Measurements from ENCODE around the gene PAN2.
A peak's percentile ranks its signal among the peaks of the same experiment; 100 is the strongest.
"Not testable (repeated sequence)": the region's sequence is repeated elsewhere in the genome, so short reads cannot be mapped to it uniquely, and the experiment has no call there.

Gene PAN2
- long read RNA-seq, donor 1, full-length matches to known transcripts = 10 of 10 reads
- long read RNA-seq, donor 1, partial matches to known transcripts = 0 of 10 reads
- long read RNA-seq, donor 1, other reads (novel, unspliced or antisense) = 0 of 10 reads
- long read RNA-seq, donor 2, partial matches to known transcripts = 0 of 2 reads
- long read RNA-seq, donor 2, other reads (novel, unspliced or antisense) = 0 of 2 reads
- long read RNA-seq, donor 3, partial matches to known transcripts = 16 of 19 reads
- long read RNA-seq, donor 3, other reads (novel, unspliced or antisense) = 0 of 19 reads
- long read RNA-seq, donor 4, full-length matches to known transcripts = 5 of 5 reads
- long read RNA-seq, donor 4, partial matches to known transcripts = 0 of 5 reads
- long read RNA-seq, donor 4, other reads (novel, unspliced or antisense) = 0 of 5 reads
- long read RNA-seq, donor 5, full-length matches to known transcripts = 3 of 3 reads
- long read RNA-seq, donor 5, partial matches to known transcripts = 0 of 3 reads
- long read RNA-seq, donor 5, other reads (novel, unspliced or antisense) = 0 of 3 reads
- long read RNA-seq, donor 6, full-length matches to known transcripts = 3 of 3 reads
- long read RNA-seq, donor 6, partial matches to known transcripts = 0 of 3 reads
- long read RNA-seq, donor 6, other reads (novel, unspliced or antisense) = 0 of 3 reads
- long read RNA-seq, donor 7, partial matches to known transcripts = 5 of 7 reads
- long read RNA-seq, donor 7, other reads (novel, unspliced or antisense) = 0 of 7 reads
- long read RNA-seq, donor 8, partial matches to known transcripts = 0 of 2 reads
- long read RNA-seq, donor 8, other reads (novel, unspliced or antisense) = 0 of 2 reads

GRCh38 chr12:56333679-56334489, at the start of gene PAN2:
Gene PAN2, minus strand, starts transcription at chr12:56334000. Its CDS starts 906 bp downstream, at chr12:56333094.
- DNase-seq = peak; percentile 95

GRCh38 chr12:56382611-56383010, 48.8 kb upstream of the PAN2 start:
- DNase-seq = no peak

- no peak for DNase-seq
Measured at GRCh38 chr12:56377989-56378316, 44.2 kb upstream of the PAN2 start.

- no peak for DNase-seq
Measured at GRCh38 chr12:56377310-56377988, 43.6 kb upstream of the PAN2 start.

- DNase-seq = no peak
Measured at GRCh38 chr12:56375598-56376434, 42.0 kb upstream of the PAN2 start.

- DNase-seq = peak; percentile 22
Measured at GRCh38 chr12:56374726-56375597, 41.2 kb upstream of the PAN2 start.

- no peak for DNase-seq
Measured at GRCh38 chr12:56373515-56373914, 39.7 kb upstream of the PAN2 start.

- no peak for DNase-seq
Measured at GRCh38 chr12:56366948-56367347, 33.1 kb upstream of the PAN2 start.

- no peak for DNase-seq
Measured at GRCh38 chr12:56362130-56363059, 28.6 kb upstream of the PAN2 start, which contains the start of gene APOF. Gene APOF, minus strand, starts transcription at chr12:56362857. Its CDS starts 112 bp downstream, at chr12:56362745.

- DNase-seq = no peak
Measured at GRCh38 chr12:56361487-56362129, 27.8 kb upstream of the PAN2 start.

GRCh38 chr12:56359851-56360767, 26.3 kb upstream of the PAN2 start, which contains the start of gene STAT2:
Gene STAT2, minus strand, starts transcription at chr12:56360107. Its CDS starts 3,536 bp downstream, at chr12:56356571.
- DNase-seq = peak; percentile 87

- DNase-seq = peak; percentile 23
Measured at GRCh38 chr12:56358836-56359532, 25.2 kb upstream of the PAN2 start.

GRCh38 chr12:56351325-56351724, 17.5 kb upstream of the PAN2 start:
- no peak for DNase-seq

- no peak for DNase-seq
Measured at GRCh38 chr12:56350662-56351061, 16.9 kb upstream of the PAN2 start.

GRCh38 chr12:56348776-56349175, 15.0 kb upstream of the PAN2 start:
- DNase-seq = no peak

GRCh38 chr12:56347255-56347654, 13.5 kb upstream of the PAN2 start:
- DNase-seq = not testable (repeated sequence)

Measured in right kidney (tissue), 9 donors.